Right forelimb (tissue), 1 donor: ENCODE results near the gene SPTB.

Source experiments
- DNase-seq: peaks from one replicate; pipeline ENCODE4 v3.0.0-alpha.2; 2018

The SPTB gene

GRCh38 chr14:64743061-64743460, 136.6 kb downstream of the SPTB start:
- DNase-seq, result no peak

- no peak for DNase-seq
Measured at GRCh38 chr14:64741961-64742360, 137.7 kb downstream of the SPTB start.

GRCh38 chr14:64741200-64741599, 138.5 kb downstream of the SPTB start:
- no peak for DNase-seq

- no peak for DNase-seq
Measured at GRCh38 chr14:64738281-64738804, 141.4 kb downstream of the SPTB start.

GRCh38 chr14:64737391-64738280, 142.1 kb downstream of the SPTB start:
- DNase-seq, result no peak

- no peak for DNase-seq
Measured at GRCh38 chr14:64736271-64737169, 143.2 kb downstream of the SPTB start.

GRCh38 chr14:64734990-64735389, 144.7 kb downstream of the SPTB start:
- DNase-seq, result no peak

GRCh38 chr14:64733899-64734298, 145.8 kb downstream of the SPTB start:
- DNase-seq, result no peak

GRCh38 chr14:64733321-64733720, 146.4 kb downstream of the SPTB start:
- DNase-seq, result no peak

- DNase-seq, result no peak
Measured at GRCh38 chr14:64732536-64733120, 147.1 kb downstream of the SPTB start.

GRCh38 chr14:64732066-64732465, 147.6 kb downstream of the SPTB start:
- no peak for DNase-seq

GRCh38 chr14:64731141-64731581, 148.5 kb downstream of the SPTB start:
- no peak for DNase-seq

- no peak for DNase-seq
Measured at GRCh38 chr14:64730681-64731080, 149.0 kb downstream of the SPTB start.

- DNase-seq, result no peak
Measured at GRCh38 chr14:64730061-64730440, 149.7 kb downstream of the SPTB start.

- no peak for DNase-seq
Measured at GRCh38 chr14:64729386-64730060, 150.2 kb downstream of the SPTB start.

GRCh38 chr14:64728856-64729255, 150.9 kb downstream of the SPTB start:
- no peak for DNase-seq

GRCh38 chr14:64728106-64728505, 151.6 kb downstream of the SPTB start:
- no peak for DNase-seq

GRCh38 chr14:64727551-64728071, 152.1 kb downstream of the SPTB start:
- no peak for DNase-seq

- no peak for DNase-seq
Measured at GRCh38 chr14:64726585-64726890, 153.2 kb downstream of the SPTB start.

GRCh38 chr14:64725879-64726584, 153.7 kb downstream of the SPTB start:
- no peak for DNase-seq

- no peak for DNase-seq
Measured at GRCh38 chr14:64725261-64725815, 154.4 kb downstream of the SPTB start.

GRCh38 chr14:64724578-64724930, 155.2 kb downstream of the SPTB start:
- DNase-seq, result no peak
